GM20000 (cell line): ENCODE results near the gene PTPRM.

Experiments
- DNase-seq: peaks from one replicate; pipeline ENCODE4 v3.0.0; 2012; ENCODE audit warnings: low spot score
- TF ChIP-seq, protein P1 (sequence below): IDR thresholded peaks from 2 replicates; pipeline ENCODE4 v1.5.1; 2012; ENCODE audit warnings: mild to moderate bottlenecking, control low read depth; ENCODE audit errors: extremely low read depth, missing control alignments

Gene PTPRM

DNA sequence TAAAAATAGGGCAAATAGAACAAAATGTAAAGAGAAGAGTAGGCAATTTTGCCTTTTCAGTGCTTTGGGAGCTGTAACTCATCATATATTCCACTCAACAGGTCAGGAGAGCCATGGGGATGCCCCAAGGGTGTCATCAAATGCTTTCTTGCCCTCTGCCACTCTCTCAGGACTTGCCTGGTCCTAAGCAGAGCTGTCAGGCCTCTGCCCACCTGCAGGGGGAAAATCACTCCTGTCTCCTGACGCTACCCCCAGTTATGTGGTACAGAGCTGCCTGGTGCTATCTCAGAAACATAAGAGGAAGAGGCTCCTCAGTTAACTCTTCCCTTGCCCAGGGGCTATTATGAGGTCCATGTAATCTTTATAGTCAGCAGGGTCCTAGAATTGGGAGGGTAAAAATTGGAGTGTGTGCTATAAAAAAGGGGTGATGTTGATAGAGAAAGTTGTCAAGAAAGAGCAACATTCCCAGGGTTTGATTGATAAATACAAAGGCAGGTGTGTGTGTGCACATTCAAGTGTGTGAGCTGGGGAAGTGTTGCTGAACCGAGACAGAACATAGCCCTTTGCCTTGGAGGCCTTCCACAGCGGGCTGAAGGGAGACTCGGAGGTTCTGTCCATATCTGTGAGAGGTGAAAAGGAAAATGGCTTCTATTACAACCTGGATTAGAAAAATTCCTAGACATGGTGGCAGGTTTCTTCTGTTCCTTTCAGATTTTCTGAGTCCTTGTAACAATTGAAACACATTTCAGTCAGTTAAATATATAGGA lies 25.4 kb downstream of the PTPRM start:
- TF ChIP-seq, protein P1, sequence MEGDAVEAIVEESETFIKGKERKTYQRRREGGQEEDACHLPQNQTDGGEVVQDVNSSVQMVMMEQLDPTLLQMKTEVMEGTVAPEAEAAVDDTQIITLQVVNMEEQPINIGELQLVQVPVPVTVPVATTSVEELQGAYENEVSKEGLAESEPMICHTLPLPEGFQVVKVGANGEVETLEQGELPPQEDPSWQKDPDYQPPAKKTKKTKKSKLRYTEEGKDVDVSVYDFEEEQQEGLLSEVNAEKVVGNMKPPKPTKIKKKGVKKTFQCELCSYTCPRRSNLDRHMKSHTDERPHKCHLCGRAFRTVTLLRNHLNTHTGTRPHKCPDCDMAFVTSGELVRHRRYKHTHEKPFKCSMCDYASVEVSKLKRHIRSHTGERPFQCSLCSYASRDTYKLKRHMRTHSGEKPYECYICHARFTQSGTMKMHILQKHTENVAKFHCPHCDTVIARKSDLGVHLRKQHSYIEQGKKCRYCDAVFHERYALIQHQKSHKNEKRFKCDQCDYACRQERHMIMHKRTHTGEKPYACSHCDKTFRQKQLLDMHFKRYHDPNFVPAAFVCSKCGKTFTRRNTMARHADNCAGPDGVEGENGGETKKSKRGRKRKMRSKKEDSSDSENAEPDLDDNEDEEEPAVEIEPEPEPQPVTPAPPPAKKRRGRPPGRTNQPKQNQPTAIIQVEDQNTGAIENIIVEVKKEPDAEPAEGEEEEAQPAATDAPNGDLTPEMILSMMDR, result no peak
- DNase-seq, result no peak

DNA sequence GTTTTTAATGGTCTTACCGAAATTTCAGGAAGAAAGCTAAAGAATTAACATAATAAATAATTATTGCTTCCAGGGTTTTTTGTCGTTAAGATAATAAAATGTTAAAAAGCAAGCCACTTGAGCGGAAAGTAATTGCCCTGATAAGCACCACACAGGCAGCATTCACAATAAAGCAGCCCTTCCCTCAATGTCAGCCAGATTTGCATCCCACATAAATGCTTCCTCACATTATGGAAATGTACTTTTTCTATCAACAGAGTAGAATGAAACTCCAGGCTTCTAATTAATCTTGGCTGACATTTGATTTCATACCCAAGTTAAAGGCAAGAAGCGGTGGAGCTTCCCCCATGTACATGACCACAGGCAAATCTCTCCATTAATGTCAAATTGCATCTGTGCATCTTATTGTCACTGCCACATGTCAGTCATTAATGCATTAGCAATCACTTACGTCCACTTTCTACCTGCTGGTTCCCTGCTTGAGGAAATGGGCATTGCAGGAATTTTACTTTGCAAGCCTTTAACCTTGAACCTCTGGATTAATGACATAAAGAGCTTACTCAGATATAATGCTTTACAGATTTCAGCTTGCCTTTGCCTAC lies 26.2 kb downstream of the PTPRM start:
- DNase-seq, result no peak
- TF ChIP-seq, protein P1, result no peak

DNA sequence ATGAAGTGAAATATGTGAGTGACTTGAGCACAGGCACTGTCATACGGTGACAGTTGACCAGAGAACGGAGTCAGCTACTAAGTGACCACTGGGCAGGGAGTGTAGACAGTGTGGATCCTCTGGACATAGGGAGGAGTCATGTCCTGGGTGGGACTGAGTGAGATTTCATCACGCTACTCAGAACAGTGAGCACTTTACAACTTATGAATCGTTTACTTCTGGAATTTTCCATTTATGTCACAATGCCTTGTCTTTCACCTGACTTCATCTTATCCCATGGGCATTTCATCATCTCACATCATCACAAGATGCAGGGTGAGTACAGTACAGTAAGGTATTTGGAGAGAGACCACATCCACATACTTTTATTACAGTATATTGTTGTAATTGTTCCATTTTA lies 29.0 kb downstream of the PTPRM start:
- TF ChIP-seq, protein P1, result no peak

DNA sequence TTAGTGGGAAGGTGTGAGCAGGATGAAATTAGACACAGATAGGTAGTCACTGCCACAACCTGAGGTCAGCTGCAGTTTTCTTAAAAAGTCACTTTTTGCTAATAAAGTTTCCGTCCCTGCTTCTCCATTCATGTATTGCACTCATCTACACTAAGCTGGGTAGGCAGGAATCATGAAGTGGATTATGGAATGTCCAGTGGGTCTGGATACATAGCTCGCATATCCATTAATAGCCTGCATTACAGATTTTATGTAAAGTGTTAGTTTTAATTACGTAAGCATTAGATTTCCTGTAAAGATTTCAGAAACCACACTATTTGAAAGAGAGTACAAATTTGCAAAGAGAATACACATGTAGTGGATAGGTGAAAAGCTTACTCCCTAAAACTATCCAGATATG lies 30.4 kb downstream of the PTPRM start:
- DNase-seq, result no peak
- TF ChIP-seq, protein P1, result no peak

More for the DNA sequence above, 29.0 kb downstream of the PTPRM start:
- DNase-seq, result no peak

DNA sequence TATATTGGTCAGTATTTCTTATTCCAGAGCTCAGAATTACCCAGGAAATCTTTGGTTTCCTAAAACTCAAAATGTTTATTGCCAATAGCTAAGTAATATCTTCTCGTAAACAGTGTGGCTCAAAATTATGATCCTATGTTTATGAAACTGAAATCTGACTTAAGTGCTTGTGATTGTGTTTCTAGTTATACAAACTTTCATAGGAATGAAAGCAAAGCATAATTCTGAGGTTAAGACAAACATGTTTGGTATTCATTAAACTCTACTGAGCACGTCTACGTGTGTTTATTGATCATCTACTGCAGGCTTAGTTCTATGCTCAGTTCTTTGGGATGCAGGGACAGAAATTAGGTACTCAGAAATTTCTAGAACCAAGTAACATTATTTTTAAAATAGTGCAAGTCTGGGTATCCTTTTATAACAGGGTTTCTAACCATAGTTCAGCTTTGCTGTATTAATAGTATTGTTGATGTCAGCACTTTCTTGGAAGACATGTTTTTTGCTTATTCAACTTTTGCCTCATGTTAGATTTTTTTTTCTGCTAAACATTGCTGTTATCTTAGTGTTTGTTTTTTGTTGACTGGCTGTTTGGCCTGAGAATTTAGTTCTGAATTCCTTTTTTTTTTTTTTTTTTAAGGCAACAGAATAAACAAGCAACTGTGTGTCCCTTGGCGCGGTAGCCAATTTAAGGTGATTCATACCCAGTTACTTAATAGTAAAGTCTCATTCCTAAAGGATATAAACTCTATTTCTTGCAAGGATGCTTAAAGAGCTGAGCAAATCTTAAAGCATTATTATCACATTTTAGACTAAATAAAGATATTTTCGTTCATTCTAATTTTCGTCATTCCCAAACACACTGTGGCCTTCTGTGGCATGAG lies 31.3 kb downstream of the PTPRM start:
- TF ChIP-seq, protein P1, result no peak
- no peak for DNase-seq

DNA sequence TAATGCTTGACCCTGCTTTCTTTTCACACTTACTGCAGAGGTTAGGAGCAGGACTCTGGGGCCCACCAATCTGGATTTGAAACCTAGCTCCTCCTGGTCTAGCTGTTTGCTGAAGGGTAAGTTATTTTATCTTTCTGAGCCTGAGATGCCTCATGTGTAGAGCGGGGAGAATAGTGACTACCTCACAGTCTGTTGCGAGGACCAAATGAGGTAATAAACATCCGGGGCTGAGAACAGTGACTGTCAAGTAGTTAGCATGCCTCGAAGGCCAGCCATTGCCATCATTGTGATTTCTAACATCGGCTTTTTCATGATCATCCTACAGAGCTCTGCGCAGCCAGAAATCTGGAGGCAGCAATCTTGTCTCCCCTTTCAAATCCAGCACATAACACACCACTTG lies 32.9 kb downstream of the PTPRM start:
- TF ChIP-seq, protein P1, result no peak
- no peak for DNase-seq

DNA sequence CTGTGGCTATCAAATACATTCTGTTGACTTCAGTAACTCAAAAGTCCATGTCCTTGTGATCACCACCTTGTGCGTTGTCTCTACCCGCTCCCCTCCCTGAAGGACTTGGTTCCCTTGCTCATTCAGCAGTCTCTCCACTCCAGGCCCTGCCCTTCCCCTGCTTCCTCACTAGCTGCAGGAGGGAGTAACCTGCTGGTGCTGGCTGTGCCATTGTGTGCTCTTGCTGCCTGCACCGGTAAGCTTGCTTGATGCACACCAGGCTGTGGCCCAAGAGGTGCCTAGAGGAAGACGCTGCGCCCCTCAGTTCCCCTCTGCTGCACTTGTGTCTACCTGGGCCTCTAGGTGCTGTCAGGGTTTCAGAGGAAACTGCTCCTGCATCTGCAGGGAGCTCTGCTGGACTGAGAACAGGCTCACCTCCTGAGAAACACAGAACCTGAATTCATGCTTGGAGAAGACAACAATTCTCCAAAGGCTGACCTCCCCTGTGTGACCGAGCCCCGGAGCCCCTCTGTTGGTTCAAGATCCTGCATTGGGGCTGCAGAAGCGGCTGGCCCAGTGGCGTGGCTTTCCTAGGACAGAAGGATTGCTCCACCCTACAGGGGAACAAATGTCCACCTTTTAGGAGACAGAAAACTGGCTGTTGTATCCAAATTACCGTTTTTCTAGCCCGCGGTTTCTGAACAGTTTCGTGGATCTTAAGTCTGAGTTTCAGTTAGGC lies 33.6 kb downstream of the PTPRM start:
- DNase-seq, result no peak
- TF ChIP-seq, protein P1, result no peak
